Lung (tissue), 12 donors: Measurements from ENCODE around the gene HS6ST3. TPM values are rescaled to one million over a fixed set of nuclear protein-coding genes. Genes with fewer than 3 reads are reported as not detected.
A peak's percentile ranks its signal among the peaks of the same experiment; 100 is the strongest.

Experiments used
- ATAC-seq: fragments of 200-7000 bp; cut with Tn5 transposase; one replicate; pipeline ENCODE4 v1.9.1; 2020; ENCODE audit warnings: moderate number of reproducible peaks; ENCODE audit not compliant: insufficient read depth, low FRiP score
- DNase-seq, 3 donors: peaks; one replicate each; pipeline ENCODE4 v3.0.0-alpha.2; 2013 to 2017
- H3K27ac ChIP-seq, 2 donors: one replicate each; pipeline ENCODE4 v1.5.1; 2013; ENCODE audit warnings: mild to moderate bottlenecking in 2 of 2, moderate library complexity in 2 of 2, control low read depth in 1 of 2, inconsistent platforms in 1 of 2, low read depth in 1 of 2, low read length in 1 of 2
- H3K27me3 ChIP-seq, 3 donors: one replicate each; pipeline ENCODE4 v1.5.1; 2013; ENCODE audit warnings: low read length in 2 of 3; ENCODE audit not compliant: control insufficient read depth in 3 of 3, insufficient read depth in 3 of 3
- H3K36me3 ChIP-seq, 4 donors: one replicate each; pipeline ENCODE4 v1.5.1; 2013; ENCODE audit warnings: low read length in 4 of 4, mild to moderate bottlenecking in 1 of 4, moderate library complexity in 1 of 4; ENCODE audit not compliant: control insufficient read depth in 4 of 4, insufficient read depth in 4 of 4
- H3K4me1 ChIP-seq, 5 donors: one replicate each; pipeline ENCODE4 v1.5.1; 2013; ENCODE audit warnings: low read length in 5 of 5, mild to moderate bottlenecking in 2 of 5, moderate library complexity in 1 of 5; ENCODE audit not compliant: control insufficient read depth in 5 of 5, insufficient read depth in 5 of 5
- H3K4me3 ChIP-seq: one replicate; pipeline ENCODE4 v1.5.1; 2013; ENCODE audit warnings: mild to moderate bottlenecking, control low read depth, moderate library complexity
- H3K9ac ChIP-seq, 2 donors: one replicate each; pipeline ENCODE4 v1.5.1; 2013; ENCODE audit warnings: low read length in 2 of 2, control low read depth in 1 of 2; ENCODE audit not compliant: insufficient read depth in 1 of 2
- H3K9me3 ChIP-seq, 4 donors: one replicate each; pipeline ENCODE4 v1.5.1; 2013; ENCODE audit warnings: low read length in 3 of 4, mild to moderate bottlenecking in 1 of 4, moderate library complexity in 1 of 4; ENCODE audit not compliant: control insufficient read depth in 4 of 4, insufficient read depth in 3 of 4
- WGBS, 2 donors: extraction: QIAGEN DNeasy Blood & Tissue Kit; methylation state at CpG; one replicate each; pipeline ENCODE4 v1.1.7; 2013; 5-methylcytosine and 5-hydroxymethylcytosine counted together
- polyA plus RNA-seq, 2 donors: library from polyadenylated mRNA; stranded (reverse); fragments of 200-250 nt; gene quantifications; one replicate each; pipeline ENCODE4 v1.2.1, GENCODE V29; 2013
- total RNA-seq, 2 donors: library from RNA; depleted of rRNA in 1 of 2; stranded (reverse); fragments of >200 nt in 1 of 2; gene quantifications; one replicate each; pipeline ENCODE4 v1.2.1, GENCODE V29; 2014 to 2021
- TF ChIP-seq, protein P1 (sequence below): IDR thresholded peaks from 2 replicates; pipeline ENCODE4 v1.5.1; 2012; ENCODE audit warnings: mild to moderate bottlenecking; ENCODE audit errors: control extremely low read depth, extremely low read depth
- donor health status: control.
- donor health status: control.
- donor health status: Bipolar disorder and iron deficiency.
- donor health status: healthy.
- donor health status: DM: yes; HTN: yes; CAD: no.

HS6ST3 gene
- total and polyA plus RNA-seq, 4 donors = 0.01 to 0.17 (median 0.04) TPM

GRCh38 chr13:96858133-96858826 is 768.4 kb downstream of the HS6ST3 start:
- H3K4me1 ChIP-seq = no peaks in the 10 kb centered on the region
- DNase-seq = peak in 1 of 3 donors; percentile 2
- no peak overlapping the region for H3K27ac ChIP-seq
- no peak overlapping the region for H3K9ac ChIP-seq
- H3K36me3 ChIP-seq = no peaks in the 10 kb centered on the region
- H3K4me3 ChIP-seq = no peak overlapping the region
- ATAC-seq = peak; percentile 59
- 83 to 93% methylated on average over 1 of the region's 1 CpG for WGBS, 2 donors
- peaks cover 0 to 2% (median 0%) of the 10 kb centered on the region in 3 donors for H3K27me3 ChIP-seq
- TF ChIP-seq, protein P1, sequence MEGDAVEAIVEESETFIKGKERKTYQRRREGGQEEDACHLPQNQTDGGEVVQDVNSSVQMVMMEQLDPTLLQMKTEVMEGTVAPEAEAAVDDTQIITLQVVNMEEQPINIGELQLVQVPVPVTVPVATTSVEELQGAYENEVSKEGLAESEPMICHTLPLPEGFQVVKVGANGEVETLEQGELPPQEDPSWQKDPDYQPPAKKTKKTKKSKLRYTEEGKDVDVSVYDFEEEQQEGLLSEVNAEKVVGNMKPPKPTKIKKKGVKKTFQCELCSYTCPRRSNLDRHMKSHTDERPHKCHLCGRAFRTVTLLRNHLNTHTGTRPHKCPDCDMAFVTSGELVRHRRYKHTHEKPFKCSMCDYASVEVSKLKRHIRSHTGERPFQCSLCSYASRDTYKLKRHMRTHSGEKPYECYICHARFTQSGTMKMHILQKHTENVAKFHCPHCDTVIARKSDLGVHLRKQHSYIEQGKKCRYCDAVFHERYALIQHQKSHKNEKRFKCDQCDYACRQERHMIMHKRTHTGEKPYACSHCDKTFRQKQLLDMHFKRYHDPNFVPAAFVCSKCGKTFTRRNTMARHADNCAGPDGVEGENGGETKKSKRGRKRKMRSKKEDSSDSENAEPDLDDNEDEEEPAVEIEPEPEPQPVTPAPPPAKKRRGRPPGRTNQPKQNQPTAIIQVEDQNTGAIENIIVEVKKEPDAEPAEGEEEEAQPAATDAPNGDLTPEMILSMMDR = no peak
- H3K9me3 ChIP-seq = peaks cover 0 to 3% (median 0%) of the 10 kb centered on the region in 4 donors

DNA sequence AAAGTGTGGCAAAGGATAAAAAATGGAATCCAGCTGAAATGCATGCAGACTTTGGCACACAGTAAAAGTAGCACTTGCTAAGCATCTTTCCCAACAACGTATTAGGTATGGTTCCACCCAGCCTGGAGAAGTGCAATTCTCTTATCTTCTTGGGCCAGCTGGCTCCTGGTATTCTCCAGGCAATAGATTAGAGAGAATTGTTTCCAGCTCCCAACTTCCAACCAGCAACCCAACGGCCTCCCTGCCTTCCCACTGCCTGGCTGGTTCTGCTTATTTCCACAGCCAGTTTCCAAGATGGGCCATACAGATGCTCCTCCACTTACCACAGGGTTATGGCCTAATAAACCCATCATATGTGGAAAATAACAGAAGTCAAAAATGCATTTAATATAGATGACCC is 771.0 kb downstream of the HS6ST3 start:
- Histone ChIP-seq H3K4me3 (no peak overlapping the region), H3K9me3 (no peaks in the 10 kb centered on the region), H3K4me1 (no peaks in the 10 kb centered on the region), H3K27me3 (peaks cover 0 to 2% (median 0%) of the 10 kb centered on the region in 3 donors), H3K27ac (no peak overlapping the region), H3K9ac (no peak overlapping the region), H3K36me3 (no peaks in the 10 kb centered on the region)
- TF ChIP-seq, protein P1 = no peak
- DNase-seq (no peak), ATAC-seq (no peak)
- 31 to 37% methylated on average over 2 of the region's 2 CpGs for WGBS, 2 donors

DNA sequence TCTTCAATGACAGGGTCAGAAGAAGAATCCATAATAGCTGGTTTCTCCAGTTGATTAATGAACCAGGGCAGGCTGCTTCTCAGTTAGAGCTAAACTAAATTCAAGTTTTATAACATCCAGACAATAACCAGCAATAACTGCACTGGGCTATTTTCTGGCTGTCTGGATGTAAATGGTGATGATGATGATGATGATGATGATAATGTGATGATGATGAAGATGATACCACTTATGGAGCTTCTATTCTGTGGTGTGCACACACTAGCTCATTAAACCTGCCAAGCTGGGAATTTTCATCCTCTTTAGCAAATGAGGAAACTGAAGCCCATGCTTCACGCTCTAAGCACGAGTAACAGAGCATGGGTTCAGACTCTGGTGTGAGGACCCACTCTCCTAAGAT is 772.2 kb downstream of the HS6ST3 start:
- TF ChIP-seq, protein P1 = no peak
- no peak overlapping the region for H3K27ac ChIP-seq
- no peak overlapping the region for H3K4me3 ChIP-seq
- no peaks in the 10 kb centered on the region for H3K9me3 ChIP-seq
- H3K27me3 ChIP-seq = peaks cover 0 to 2% (median 0%) of the 10 kb centered on the region in 3 donors
- ATAC-seq (no peak), DNase-seq (no peak)
- H3K36me3 ChIP-seq = no peaks in the 10 kb centered on the region
- H3K4me1 ChIP-seq = no peaks in the 10 kb centered on the region
- 91 to 95% methylated on average over 2 of the region's 2 CpGs for WGBS, 2 donors
- H3K9ac ChIP-seq = no peak overlapping the region
